CD8-positive, alpha-beta memory T cell (primary cell): Measurements from ENCODE around the gene TTC19. TPM values are rescaled to one million over a fixed set of nuclear protein-coding genes. Genes with fewer than 3 reads are reported as not detected.

Source experiments
- CTCF ChIA-PET: fragments of 350-600 bp; sonication (Branson Sonifier 250); formaldehyde crosslinking; loops from one replicate; lab custom pipeline; 2021; ENCODE audit warnings: antibody characterized with exemption; lab: Charles Lee
- POLR2A ChIA-PET: fragments of 350-600 bp; sonication (Branson Sonifier 250); formaldehyde crosslinking; loops from one replicate; lab custom pipeline; 2021; ENCODE audit warnings: antibody characterized with exemption; lab: Charles Lee
- DNase-seq, 5 donors: peaks; one replicate each; pipeline versions ENCODE4 v3.0.0 to v3.0.0-alpha.2; 2020 to 2022; ENCODE audit warnings: mixed read lengths in 1 of 5
- H3K27ac ChIP-seq: one replicate; pipeline ENCODE4 v1.7.0; 2013; ENCODE audit warnings: low read depth, mild to moderate bottlenecking, low read length, moderate library complexity
- H3K27me3 ChIP-seq: 2 replicates; pipeline ENCODE4 v1.7.0; 2013; ENCODE audit warnings: low read length, mild to moderate bottlenecking; ENCODE audit not compliant: insufficient read depth, poor library complexity, severe bottlenecking
- H3K36me3 ChIP-seq: 2 replicates; pipeline ENCODE4 v1.7.0; 2013; ENCODE audit warnings: mild to moderate bottlenecking, low read length, moderate library complexity; ENCODE audit not compliant: insufficient read depth
- H3K4me1 ChIP-seq: 2 replicates; pipeline ENCODE4 v1.7.0; 2013; ENCODE audit warnings: mild to moderate bottlenecking, low read length, moderate library complexity; ENCODE audit not compliant: insufficient read depth
- H3K4me3 ChIP-seq: 2 replicates; pipeline ENCODE4 v1.7.0; 2013; ENCODE audit warnings: mild to moderate bottlenecking, low read length
- H3K9me3 ChIP-seq: 2 replicates; pipeline ENCODE4 v1.7.0; 2013; ENCODE audit warnings: mild to moderate bottlenecking, low read length
- H3K27ac Mint-ChIP-seq, 8 donors: one replicate each; pipeline ENCODE4 v1.8.0; 2020 to 2021; ENCODE audit warnings: mixed read lengths in 8 of 8, mild to moderate bottlenecking in 6 of 8, inconsistent platforms in 3 of 8, moderate library complexity in 3 of 8
- H3K27me3 Mint-ChIP-seq, 2 donors: one replicate each; pipeline ENCODE4 v1.8.0; 2020 to 2021; ENCODE audit warnings: mixed read lengths in 2 of 2, mild to moderate bottlenecking in 1 of 2, moderate library complexity in 1 of 2
- H3K36me3 Mint-ChIP-seq, 3 donors: one replicate each; pipeline ENCODE4 v1.8.0; 2020 to 2021; ENCODE audit warnings: mixed read lengths in 3 of 3, inconsistent platforms in 1 of 3, mild to moderate bottlenecking in 1 of 3
- H3K4me1 Mint-ChIP-seq, 3 donors: one replicate each; pipeline ENCODE4 v1.8.0; 2020 to 2021; ENCODE audit warnings: mixed read lengths in 3 of 3, inconsistent platforms in 1 of 3, mild to moderate bottlenecking in 1 of 3
- H3K4me3 Mint-ChIP-seq, 7 donors: one replicate each; pipeline ENCODE4 v1.8.0; 2020 to 2021; ENCODE audit warnings: mixed read lengths in 7 of 7, mild to moderate bottlenecking in 6 of 7, moderate library complexity in 4 of 7, inconsistent platforms in 2 of 7
- H3K9me3 Mint-ChIP-seq, 5 donors: one replicate each; pipeline ENCODE4 v1.8.0; 2020 to 2022; ENCODE audit warnings: mixed read lengths in 5 of 5, mild to moderate bottlenecking in 3 of 5, moderate library complexity in 2 of 5, inconsistent platforms in 1 of 5
- polyA plus RNA-seq: library from polyadenylated mRNA; unstranded; fragments of 300-500 nt; fragmentation: Illumina TruSeq; gene quantifications from one replicate; pipeline ENCODE4 v1.2.3, GENCODE V29; 2021
- total RNA-seq, 2 experiments: library from RNA; stranded (reverse); gene quantifications; one replicate each; pipeline ENCODE4 v1.2.3, GENCODE V29; 2021

The TTC19 gene
- total and polyA plus RNA-seq, 3 experiments from 2014 or later: 30.6 to 40.5 (median 34.1) TPM

DNA sequence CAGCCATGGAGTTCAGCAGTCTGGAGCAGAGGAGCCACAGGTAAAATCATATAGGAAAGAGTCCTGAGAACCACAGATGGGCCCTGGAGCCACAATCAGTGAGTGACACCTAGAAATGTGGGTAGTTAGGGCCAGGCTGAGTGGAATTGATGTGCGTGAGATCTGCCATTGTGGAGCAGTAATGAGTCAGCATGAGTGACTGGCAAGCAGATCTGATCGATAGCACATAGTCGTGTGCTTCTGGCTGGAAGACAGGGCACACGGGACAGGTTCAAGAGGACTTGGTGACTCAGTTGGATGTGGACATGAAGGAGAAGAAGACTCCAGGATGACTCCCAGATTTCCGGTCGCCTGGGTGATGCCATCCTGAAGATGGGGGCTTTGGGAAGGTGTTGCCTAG, 42.4 kb upstream of the TTC19 start:
- POLR2A ChIA-PET: no interaction called here
- Histone ChIP-seq H3K36me3 (no peaks in the 10 kb centered on the region), H3K9me3 (no peaks in the 10 kb centered on the region), H3K27ac (no peak overlapping the region), H3K27me3 (no peaks in the 10 kb centered on the region), H3K4me3 (no peak overlapping the region), H3K4me1 (peaks cover 6% of the 10 kb centered on the region)
- Mint-ChIP-seq H3K4me1 (peaks cover 10 to 21% (median 18%) of the 10 kb centered on the region in 3 donors), H3K27me3 (peaks cover 7 to 11% of the 10 kb centered on the region in 2 donors), H3K27ac (peak overlapping the region in 1 of 8 donors; percentile 81), H3K36me3 (no peaks in the 10 kb centered on the region), H3K4me3 (no peak overlapping the region), H3K9me3 (no peaks in the 10 kb centered on the region)
- CTCF ChIA-PET: no interaction called here
- DNase-seq: no peak

DNA sequence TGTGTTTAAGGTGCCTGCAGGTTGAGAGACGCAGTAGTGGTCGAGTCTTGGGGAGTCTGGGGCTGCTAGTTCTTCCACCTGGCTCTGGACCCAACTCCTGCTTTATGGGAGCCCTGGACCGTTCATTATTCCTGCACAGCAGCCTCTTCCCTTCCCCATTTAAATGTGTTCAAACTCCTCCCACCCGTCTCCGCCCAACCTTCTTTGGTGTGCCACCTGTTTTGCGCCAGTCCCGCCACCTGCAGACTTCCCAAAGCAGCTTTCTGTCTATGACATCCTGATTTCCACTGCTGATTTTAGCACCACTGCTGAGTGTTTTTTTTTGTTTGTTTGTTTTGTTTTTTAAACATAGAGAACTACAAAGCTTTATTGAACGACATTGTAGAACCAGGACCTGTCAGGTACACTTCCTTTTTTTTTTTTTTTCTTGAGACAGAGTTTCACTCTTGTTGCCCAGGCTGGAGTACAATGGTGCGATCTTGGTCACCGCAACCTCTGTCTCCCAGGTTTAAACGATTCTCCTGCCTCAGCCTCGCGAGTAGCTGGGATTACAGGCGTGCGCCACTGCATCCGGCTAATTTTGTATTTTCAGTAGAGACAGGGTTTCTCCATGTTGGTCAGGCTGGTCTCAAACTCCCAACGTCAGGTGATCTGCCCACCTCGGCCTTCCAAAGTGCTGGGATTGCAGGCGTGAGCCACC, 41.9 kb upstream of the TTC19 start:
- CTCF ChIA-PET: interaction anchor here (1.3 to 1.4 kb wide), 2 partner anchors 11 to 13 kb away, joined by 3 to 4 read pairs; partner anchors contain the start of gene ADORA2B
- Histone ChIP-seq H3K9me3 (no peaks in the 10 kb centered on the region), H3K4me3 (no peak overlapping the region), H3K4me1 (peaks cover 6% of the 10 kb centered on the region), H3K27ac (no peak overlapping the region), H3K27me3 (no peaks in the 10 kb centered on the region), H3K36me3 (no peaks in the 10 kb centered on the region)
- Mint-ChIP-seq H3K27ac (peak overlapping the region in 1 of 8 donors; percentile 81), H3K9me3 (no peaks in the 10 kb centered on the region), H3K4me3 (no peak overlapping the region), H3K4me1 (peaks cover 10 to 21% (median 18%) of the 10 kb centered on the region in 3 donors), H3K36me3 (no peaks in the 10 kb centered on the region), H3K27me3 (peaks cover 7 to 11% of the 10 kb centered on the region in 2 donors)
- POLR2A ChIA-PET: no interaction called here
- no peak for DNase-seq

DNA sequence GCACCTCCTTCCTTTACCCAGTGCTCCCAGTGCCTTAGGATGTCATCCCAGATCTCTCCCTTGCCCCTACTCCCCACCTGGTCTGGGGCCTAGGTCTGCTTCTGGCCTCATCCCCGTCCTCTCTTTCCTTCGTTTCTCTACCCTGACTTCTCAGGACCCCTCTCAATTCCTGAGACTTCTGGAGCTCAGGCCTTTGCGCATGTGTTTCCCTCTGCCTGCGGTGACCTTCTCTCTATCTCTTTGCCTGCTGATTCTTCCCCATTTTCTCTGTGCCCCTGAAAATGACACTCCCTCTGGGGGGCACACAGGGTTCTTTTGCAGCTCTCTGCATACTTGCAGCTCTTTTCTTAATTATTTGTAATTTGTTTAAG, 41.2 kb upstream of the TTC19 start:
- Histone ChIP-seq H3K27ac (peak overlapping the region; percentile 58), H3K4me1 (peaks cover 6% of the 10 kb centered on the region), H3K4me3 (no peak overlapping the region), H3K36me3 (no peaks in the 10 kb centered on the region), H3K9me3 (no peaks in the 10 kb centered on the region), H3K27me3 (no peaks in the 10 kb centered on the region)
- ChIA-PET POLR2A (interaction anchor here (1.1 kb wide), 1 partner anchor 41 kb away, joined by 4 read pairs; the partner anchor contains the start of genes TTC19 and ZSWIM7), CTCF (interaction anchor here (1.3 to 1.4 kb wide), 2 partner anchors 12 to 13 kb away, joined by 3 to 4 read pairs; partner anchors contain the start of gene ADORA2B)
- DNase-seq: no peak
- Mint-ChIP-seq H3K27ac (peak overlapping the region in 1 of 8 donors; percentile 20), H3K4me3 (no peak overlapping the region), H3K4me1 (peaks cover 10 to 21% (median 18%) of the 10 kb centered on the region in 3 donors), H3K36me3 (no peaks in the 10 kb centered on the region), H3K27me3 (peaks cover 7 to 11% of the 10 kb centered on the region in 2 donors), H3K9me3 (no peaks in the 10 kb centered on the region)

DNA sequence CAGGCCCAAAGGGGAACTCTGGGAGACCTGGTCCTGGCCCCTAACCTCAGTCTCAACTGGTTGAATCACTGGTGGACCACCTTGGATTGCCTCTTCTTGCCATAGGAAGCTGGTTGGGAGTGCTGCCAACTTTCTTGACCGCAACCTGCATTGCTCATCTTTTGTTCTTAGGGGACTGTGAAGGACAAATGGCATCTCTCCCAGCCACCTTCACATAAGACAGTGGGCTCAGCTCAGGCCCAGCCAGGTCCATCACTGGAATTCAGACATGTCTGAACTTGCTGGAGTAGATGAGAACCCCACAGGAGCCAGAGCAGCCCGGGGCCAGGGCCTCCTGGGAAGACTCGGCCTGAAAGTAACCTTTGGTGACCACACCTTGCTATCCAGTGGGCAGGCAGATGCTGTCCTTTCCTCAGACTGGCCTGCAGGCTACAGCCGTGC, 35.9 kb upstream of the TTC19 start:
- Histone ChIP-seq H3K27me3 (no peaks in the 10 kb centered on the region), H3K36me3 (no peaks in the 10 kb centered on the region), H3K4me3 (no peak overlapping the region), H3K9me3 (no peaks in the 10 kb centered on the region), H3K27ac (no peak overlapping the region), H3K4me1 (peaks cover 18% of the 10 kb centered on the region)
- Mint-ChIP-seq H3K4me3 (no peak overlapping the region), H3K4me1 (peaks cover 6 to 15% (median 12%) of the 10 kb centered on the region in 3 donors), H3K9me3 (no peaks in the 10 kb centered on the region), H3K36me3 (no peaks in the 10 kb centered on the region), H3K27ac (no peak overlapping the region), H3K27me3 (peaks cover 2 to 5% of the 10 kb centered on the region in 2 donors)
- CTCF ChIA-PET: no interaction called here
- DNase-seq: no peak
- POLR2A ChIA-PET: no interaction called here

DNA sequence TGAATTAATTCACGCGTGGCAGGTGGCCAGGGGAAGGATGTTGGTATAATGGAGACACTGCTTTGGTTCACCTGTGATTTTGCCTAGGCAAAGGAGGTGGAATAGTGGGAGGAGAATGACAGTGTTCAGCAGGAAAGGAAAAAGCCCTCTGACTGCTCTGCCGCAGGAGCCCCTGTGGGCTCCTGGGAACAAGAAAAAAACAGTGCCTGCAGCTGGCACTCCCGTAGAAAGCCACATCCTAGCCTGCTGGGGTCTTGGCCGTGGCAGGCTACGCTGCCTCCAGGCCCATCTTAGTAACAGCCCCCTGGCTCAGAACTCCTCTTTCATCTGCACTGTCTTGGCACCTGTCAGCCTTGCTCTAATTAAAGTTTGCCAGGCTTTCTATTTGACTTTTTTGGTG, 34.1 kb upstream of the TTC19 start:
- peaks cover 0 to 3% (median 0%) of the 10 kb centered on the region in 3 donors for H3K4me1 Mint-ChIP-seq
- no peaks in the 10 kb centered on the region for H3K27me3 ChIP-seq
- H3K4me1 ChIP-seq: peaks cover 14% of the 10 kb centered on the region
- H3K36me3 Mint-ChIP-seq: no peaks in the 10 kb centered on the region
- H3K27me3 Mint-ChIP-seq: peaks cover 2 to 11% of the 10 kb centered on the region in 2 donors
- no peak overlapping the region for H3K4me3 ChIP-seq
- CTCF ChIA-PET: interaction anchor here (0.9 to 2.2 kb wide), 2 partner anchors 10 to 22 kb away, joined by 4 to 7 read pairs; partner anchors contain the start of gene ADORA2B
- H3K36me3 ChIP-seq: no peaks in the 10 kb centered on the region
- POLR2A ChIA-PET: no interaction called here
- no peak overlapping the region for H3K27ac ChIP-seq
- no peaks in the 10 kb centered on the region for H3K9me3 ChIP-seq
- H3K9me3 Mint-ChIP-seq: no peaks in the 10 kb centered on the region
- no peak overlapping the region for H3K27ac Mint-ChIP-seq
- H3K4me3 Mint-ChIP-seq: no peak overlapping the region
- no peak for DNase-seq

DNA sequence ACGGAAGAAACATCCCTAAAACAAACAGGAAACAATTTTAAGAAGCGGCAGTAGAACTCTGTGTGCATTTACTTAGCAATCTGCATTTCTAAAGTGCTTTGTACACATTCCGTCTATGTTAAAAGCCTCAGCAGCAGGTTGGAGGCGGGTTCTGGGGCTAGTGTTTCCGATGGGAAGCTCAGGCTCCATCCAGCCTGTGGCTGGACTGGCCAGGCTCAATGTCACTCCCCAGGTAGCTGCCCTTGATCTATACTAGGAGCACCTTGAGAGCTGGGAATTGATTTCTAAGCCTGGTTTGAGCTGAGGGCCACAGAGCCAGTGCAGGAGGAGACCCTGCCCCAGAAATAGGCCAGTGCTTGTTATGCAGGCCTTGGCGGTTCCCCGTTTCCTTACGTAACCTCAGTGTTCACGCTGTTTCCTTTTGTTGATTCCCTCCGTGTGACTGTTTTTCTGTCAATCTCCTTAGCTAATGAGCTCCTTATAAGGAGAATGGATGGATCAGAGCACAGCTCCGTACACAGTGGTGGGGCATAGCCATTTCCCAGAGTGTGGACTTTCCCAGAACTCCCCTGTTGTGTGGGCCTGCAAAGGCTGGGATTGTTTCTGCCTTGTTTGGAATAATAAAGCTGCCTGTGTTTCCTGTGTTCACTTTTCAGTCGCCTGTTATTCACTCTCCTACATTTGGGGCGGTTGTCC, 33.3 kb upstream of the TTC19 start:
- H3K4me1 ChIP-seq: peaks cover 14% of the 10 kb centered on the region
- POLR2A ChIA-PET: no interaction called here
- Mint-ChIP-seq H3K27me3 (peaks cover 2 to 11% of the 10 kb centered on the region in 2 donors), H3K27ac (no peak overlapping the region), H3K9me3 (no peaks in the 10 kb centered on the region), H3K4me3 (peak overlapping the region in 1 of 7 donors; percentile 12), H3K36me3 (no peaks in the 10 kb centered on the region), H3K4me1 (peaks cover 0 to 3% (median 0%) of the 10 kb centered on the region in 3 donors)
- no peaks in the 10 kb centered on the region for H3K27me3 ChIP-seq
- H3K9me3 ChIP-seq: no peaks in the 10 kb centered on the region
- H3K4me3 ChIP-seq: peak overlapping the region; percentile 6
- peak in 1 of 5 donors; percentile 23 for DNase-seq
- H3K27ac ChIP-seq: peak overlapping the region; percentile 10
- H3K36me3 ChIP-seq: no peaks in the 10 kb centered on the region
- CTCF ChIA-PET: interaction anchor here (2.2 kb wide), 1 partner anchor 22 kb away, joined by 7 read pairs; the partner anchor contains the start of gene ADORA2B

DNA sequence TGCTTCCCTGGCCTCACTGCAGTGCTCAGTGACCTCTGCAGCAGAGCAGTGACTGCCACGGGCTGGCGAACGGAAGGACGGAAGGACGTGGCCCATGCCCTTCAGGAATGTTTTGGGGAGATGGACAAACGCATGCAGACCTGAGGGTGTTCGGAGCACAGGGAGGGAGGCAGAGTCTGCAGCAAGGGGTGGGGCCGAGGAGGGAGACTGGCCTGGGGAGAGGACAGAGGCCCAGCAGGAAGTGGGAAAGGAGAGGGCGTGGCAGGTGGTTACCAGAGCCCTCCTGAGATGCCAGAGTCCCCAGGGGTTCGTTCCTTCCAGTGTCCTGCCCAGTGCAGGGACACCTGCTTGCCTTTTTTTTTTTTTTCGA, 32.8 kb upstream of the TTC19 start:
- ChIA-PET CTCF (interaction anchor here (2.2 kb wide), 1 partner anchor 23 kb away, joined by 7 read pairs; the partner anchor contains the start of gene ADORA2B), POLR2A (no interaction called here)
- H3K4me1 ChIP-seq: peaks cover 14% of the 10 kb centered on the region
- Mint-ChIP-seq H3K4me1 (peaks cover 0 to 3% (median 0%) of the 10 kb centered on the region in 3 donors), H3K27me3 (peaks cover 2 to 11% of the 10 kb centered on the region in 2 donors), H3K36me3 (no peaks in the 10 kb centered on the region), H3K4me3 (peak overlapping the region in 1 of 7 donors; percentile 12), H3K9me3 (no peaks in the 10 kb centered on the region), H3K27ac (no peak overlapping the region)
- no peak for DNase-seq
- no peaks in the 10 kb centered on the region for H3K27me3 ChIP-seq
- no peak overlapping the region for H3K27ac ChIP-seq
- H3K36me3 ChIP-seq: no peaks in the 10 kb centered on the region
- H3K9me3 ChIP-seq: no peaks in the 10 kb centered on the region
- peak overlapping the region; percentile 6 for H3K4me3 ChIP-seq
